ENCODE measurements around the gene KLHL26.
"Not testable (repeated sequence)": the region's sequence is repeated elsewhere in the genome, so short reads cannot be mapped to it uniquely, and the experiment has no call there.

The KLHL26 gene

GRCh38 chr19:18665771-18666202, 29.0 kb downstream of the KLHL26 start:
- no peak for DNase-seq (ENCODE audit: low read depth)

- no peak for DNase-seq (ENCODE audit: low read depth)
Measured at GRCh38 chr19:18666317-18666716, 29.5 kb downstream of the KLHL26 start.

DNA sequence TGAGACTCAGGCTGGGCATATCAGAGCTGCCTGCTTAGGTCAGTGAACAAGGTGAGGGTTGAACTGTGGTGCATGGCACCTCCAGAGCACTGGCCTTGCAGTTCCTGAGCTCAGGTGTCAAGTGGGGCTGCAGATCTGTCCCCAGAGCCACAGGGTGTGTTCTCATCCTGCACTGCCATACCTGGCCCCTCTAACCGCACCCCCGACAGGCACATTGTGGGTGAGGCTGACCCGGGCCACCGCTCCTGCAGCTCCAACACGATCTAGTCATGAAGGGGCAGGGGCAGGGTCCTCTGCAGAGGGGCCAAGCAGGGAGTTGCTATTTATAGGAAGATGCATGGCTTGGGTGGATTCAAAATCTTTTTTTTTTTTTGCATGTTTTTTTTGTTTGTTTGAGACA, 30.0 kb downstream of the KLHL26 start:
- no peak for DNase-seq (ENCODE audit: low read depth)

- no peak for DNase-seq (ENCODE audit: low read depth)
Measured at GRCh38 chr19:18667531-18668251, 30.9 kb downstream of the KLHL26 start.

- DNase-seq (ENCODE audit: low read depth): no peak
Measured at GRCh38 chr19:18668252-18668631, 31.4 kb downstream of the KLHL26 start.

DNA sequence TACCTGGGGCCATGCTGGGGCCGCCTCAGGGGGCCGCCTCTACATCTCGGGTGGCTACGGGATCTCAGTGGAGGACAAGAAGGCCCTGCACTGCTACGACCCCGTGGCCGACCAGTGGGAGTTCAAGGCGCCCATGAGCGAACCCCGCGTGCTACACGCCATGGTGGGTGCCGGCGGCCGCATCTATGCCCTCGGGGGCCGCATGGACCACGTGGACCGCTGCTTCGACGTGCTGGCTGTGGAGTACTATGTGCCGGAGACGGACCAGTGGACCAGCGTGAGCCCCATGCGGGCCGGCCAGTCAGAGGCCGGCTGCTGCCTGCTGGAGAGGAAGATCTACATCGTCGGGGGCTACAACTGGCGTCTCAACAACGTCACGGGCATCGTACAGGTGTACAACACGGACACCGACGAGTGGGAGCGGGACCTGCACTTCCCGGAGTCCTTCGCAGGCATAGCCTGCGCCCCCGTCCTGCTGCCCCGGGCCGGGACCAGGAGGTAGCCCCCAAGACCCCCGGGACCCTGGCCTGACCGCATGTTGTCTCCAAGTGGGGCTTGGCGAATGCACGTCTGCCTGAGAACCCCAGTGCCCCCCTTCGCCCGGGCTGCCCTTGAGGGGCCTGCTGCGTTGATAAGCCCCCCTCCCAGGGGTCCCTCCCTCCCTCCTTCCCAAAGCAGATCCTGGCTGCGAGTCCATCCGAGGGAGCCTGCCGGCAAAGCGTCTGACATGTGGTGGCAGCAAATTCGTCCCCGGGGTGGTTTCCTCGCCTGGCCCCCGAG, 32.1 kb downstream of the KLHL26 start:
- no peak for DNase-seq (ENCODE audit: low read depth)

DNA sequence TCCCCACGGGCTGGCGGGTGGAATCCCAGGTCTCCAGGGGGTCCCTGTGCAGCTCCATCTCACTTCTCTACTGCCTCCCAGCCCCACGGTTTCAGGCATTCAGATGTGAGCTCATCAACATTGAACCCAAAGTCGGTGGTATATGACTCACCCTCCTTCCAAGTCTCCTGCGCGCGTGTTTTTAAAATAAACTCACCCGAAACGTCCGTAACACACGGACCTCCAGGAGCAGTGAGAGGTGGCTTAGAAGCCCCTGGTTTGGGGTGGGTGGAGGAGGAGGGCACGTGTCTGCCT, 32.6 kb downstream of the KLHL26 start:
- no peak for DNase-seq (ENCODE audit: low read depth)

DNA sequence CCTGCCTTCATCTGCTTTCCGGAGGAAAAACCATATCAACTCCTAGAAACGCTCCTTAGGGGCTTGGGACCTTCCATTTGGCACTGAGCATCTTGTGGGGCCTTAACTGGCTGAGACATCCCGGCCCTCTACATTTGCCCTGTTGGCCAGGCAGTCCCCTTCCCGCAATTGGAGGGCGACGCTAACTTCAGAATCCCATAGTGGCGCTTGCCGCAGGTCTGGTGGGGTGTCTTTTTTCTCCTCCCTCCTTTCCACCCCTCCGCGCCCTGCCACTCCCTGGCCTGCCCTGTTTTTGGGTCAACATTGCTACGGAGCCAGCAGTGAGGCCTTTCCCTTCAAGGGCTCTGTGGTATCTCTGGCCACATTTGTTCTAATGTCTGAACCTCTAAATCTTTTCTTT, 33.1 kb downstream of the KLHL26 start:
- DNase-seq (ENCODE audit: low read depth): no peak

DNA sequence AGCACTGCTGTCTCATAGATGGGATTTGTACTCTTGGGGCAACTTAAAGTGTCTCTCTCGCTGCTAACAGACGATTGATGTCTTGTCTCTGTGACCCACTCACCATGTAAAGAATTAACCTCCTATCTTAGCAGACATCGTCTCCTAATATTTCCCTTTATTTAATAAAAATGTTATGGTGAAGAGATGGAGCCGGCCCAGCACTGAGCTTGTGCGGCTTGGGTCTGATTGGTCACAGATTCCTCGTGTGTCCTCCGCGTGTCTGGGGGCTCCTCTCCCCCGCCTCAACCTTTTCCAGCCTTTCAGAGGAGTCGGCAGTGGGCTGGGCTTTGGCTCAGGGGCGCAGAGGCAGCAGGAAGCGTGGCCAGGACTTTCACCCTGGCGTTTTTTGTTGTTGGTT, 33.5 kb downstream of the KLHL26 start:
- no peak for DNase-seq (ENCODE audit: low read depth)

DNA sequence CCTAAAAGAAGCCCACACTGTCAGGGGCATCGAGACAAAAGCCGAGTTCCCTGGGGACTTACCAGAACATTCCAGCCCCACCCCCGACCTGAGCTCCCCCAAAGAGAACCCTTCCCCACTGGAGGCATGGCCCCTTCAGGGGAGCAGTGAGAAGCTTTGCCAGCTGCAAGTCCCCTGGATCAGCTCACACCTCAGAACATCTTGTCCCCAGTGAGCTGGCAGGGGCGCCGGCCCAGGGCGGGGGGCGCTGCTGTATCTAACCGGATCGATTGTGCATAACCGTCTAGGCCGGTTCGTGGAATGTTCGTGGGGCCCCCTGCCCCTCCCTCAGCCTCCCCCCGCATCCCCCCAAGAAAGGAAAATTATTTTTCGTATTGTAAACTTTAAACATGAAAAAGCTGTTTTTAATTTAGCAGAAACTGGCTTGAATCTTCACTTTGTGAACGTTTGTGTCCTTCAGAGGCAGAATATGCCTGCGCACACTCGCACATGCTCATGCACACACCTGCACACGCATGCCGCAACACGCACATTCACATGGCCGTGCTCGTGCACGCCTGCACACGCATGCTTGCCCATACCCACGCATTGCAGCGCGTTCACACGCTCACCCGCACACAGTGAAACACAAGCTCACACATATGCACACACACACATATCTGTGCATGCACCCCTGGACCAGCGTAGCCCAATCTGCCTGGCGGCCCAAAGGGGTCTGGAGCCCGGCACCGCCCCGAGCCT, 34.6 kb downstream of the KLHL26 start:
- no peak for DNase-seq (ENCODE audit: low read depth)

- no peak for DNase-seq (ENCODE audit: low read depth)
Measured at GRCh38 chr19:18672044-18672451, 35.2 kb downstream of the KLHL26 start.

- no peak for DNase-seq (ENCODE audit: low read depth)
Measured at GRCh38 chr19:18672606-18673337, 35.9 kb downstream of the KLHL26 start.

DNA sequence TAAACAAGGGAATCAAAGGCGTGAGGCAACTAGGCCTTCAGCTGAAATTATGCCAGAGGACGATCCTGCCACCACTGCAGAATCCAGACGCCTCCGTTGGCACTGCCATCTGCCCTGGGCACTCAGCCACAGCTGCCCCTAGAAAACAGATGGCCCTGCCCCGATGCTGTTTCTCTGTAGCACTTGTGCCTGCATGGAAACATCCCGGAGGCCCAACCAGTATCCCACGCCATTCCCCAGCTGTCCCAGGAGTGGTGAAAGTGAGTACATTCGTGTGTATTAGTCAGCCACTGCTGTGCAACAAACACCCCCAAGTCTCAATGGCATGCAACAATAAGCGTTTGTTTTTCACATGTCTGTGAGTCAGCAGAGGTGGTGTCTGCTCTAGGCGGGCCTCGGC, 37.8 kb downstream of the KLHL26 start:
- no peak for DNase-seq (ENCODE audit: low read depth)

DNA sequence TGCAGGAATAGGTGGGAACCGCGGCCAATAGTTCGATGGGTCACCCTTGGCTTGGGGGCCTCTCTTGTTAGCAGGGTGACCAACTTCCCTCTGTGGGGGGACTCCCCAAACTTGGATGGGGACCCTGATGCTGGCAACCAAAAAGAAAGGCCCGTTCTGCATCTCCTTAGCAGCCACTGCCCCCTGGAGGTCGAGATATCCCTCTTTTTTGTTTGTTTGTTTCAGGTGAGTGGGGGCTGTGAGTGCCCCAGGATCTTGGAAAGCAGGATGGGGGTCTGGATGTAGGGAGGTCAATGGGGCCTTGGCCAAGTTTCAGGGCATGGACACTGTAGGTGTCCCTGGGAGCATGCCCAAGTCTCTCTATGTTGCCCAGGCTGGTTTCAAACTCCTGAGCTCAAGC, 39.0 kb downstream of the KLHL26 start:
- no peak for DNase-seq (ENCODE audit: low read depth)

DNA sequence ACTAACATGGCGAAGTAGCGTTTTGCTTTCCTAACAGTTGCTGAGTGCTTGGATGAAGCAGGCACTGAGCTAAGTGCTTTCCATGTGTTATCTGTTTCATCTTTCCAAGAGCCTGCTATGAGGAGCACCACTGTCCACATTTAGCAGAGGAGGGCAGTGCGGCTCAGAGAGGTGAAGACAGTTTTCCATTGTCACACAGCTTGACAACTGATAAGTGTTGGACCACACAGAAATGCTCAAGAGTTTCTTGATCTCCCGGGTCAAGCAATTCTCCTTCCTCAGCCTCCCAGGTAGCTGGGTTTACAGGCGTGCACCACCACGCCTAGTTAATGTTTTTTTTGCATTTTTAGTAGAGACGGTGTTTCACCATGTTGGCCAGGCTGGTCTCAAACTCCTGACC, 39.9 kb downstream of the KLHL26 start:
- DNase-seq (ENCODE audit: low read depth): no peak

GRCh38 chr19:18677156-18677555, 40.3 kb downstream of the KLHL26 start:
- DNase-seq (ENCODE audit: low read depth): no peak

GRCh38 chr19:18680148-18680547, 43.3 kb downstream of the KLHL26 start:
- not testable (repeated sequence) for DNase-seq (ENCODE audit: low read depth)

DNA sequence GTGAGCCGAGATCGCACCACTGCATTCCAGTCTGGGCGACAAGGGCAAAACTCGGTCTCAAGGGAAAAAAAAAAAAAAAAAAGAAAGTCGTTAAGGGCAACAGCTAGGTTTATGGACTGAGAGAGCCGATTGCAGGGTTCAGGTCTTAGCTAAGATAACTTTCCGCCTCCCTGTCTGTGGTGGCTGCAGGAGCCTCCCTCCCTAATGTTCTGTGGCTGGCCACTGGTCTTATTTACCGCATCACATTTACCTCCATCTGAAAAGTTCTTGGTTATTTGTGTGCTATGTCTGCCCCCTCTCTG, 45.9 kb downstream of the KLHL26 start:
- no peak for DNase-seq (ENCODE audit: low read depth)

DNA sequence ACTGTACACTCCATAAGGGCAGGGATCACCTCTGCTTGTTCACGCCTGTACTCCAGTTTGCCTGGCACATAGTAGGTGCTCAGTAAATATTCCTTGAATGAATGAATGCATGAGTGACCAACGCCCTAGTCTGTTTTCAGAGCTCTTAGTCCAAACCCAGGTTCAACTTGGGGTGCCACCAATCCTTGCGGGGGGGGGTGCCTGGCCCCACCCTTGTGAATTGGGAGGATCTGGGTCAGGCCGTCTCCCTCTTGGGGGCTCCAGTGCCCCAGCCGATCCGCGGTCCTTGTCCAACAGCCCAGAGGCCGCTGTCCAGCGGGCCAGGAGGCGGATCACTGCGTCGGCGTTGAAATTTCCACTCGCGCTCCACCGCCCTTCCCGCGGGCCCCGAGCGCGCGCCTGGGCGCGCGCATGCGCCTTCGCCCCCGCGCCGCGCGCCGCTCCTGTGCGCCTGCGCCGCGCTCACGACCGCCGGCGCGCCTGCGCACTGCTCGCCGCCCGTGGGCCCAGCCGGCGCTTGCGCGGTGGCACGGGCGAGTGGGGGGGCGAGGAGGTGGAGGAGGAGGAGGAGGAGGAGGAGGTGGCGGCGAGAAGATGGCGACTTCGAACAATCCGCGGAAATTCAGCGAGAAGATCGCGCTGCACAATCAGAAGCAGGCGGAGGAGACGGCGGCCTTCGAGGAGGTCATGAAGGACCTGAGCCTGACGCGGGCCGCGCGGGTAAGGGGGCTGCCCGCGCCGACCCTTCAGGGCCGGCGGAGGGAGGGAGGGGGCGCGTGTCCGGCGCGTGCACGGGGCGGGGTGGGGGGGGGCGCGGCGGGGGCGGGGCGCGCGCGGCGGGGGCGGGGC, 46.5 kb downstream of the KLHL26 start, which contains the start of gene CRTC1:
Gene CRTC1, plus strand, starts transcription at position 572 of the 849 bp plus-strand sequence. Its CDS starts 23 bp downstream, at position 595.
- DNase-seq (ENCODE audit: low read depth): peak; percentile 38

DNA sequence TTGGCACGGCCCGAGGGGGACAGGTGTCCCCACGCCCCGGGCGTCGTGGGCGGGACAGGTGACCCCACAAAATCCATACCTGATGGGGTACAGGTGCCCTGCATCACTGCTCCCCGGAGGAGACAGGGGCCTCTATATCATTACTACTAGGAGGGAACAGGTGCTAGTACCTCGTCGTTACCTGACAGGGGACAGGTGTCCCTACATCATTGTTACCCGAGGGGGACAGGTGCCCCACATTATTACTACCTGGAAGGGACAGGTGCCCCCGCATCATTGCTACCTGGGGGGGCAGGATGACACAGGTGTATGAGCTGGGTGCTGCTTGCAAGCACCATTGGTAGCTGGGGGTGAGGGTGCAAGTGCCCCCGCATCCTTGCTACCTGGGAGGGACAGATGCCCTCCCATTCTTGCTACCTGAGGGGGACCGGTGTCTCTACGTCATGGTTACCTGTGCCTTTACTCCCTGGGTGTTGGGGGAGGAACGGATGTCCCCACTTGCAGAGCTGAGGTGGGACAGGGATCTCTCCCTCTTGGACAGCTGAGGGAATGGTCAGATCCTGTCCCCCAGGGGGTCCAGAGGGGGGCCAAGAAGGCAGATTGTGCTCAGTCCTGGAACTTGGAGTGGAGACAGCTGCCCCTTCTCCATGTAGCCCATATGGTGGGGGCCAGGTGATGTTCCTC, 47.3 kb downstream of the KLHL26 start:
- DNase-seq (ENCODE audit: low read depth): no peak

DNA sequence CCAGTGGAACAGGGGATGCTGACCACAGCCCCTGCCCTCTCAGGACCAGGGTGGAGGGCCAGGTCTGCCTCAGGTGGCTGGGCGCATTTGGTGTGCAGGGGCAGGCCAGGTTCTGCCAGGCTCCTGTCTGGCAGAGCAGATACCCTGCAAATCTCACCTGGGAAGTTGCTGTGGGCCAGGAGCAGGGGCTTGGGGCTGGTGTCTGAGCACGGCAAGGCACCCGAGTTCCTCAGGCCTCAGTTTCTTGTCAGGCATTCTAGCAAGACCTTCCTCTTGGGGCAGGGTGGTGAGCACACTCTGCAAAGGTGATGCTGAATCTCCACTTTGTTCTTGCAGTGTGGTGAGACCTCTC, 47.8 kb downstream of the KLHL26 start:
- no peak for DNase-seq (ENCODE audit: low read depth)

Data from stromal cell of bone marrow (primary cell).